Upper lobe of right lung (tissue), 1 donor: ENCODE data around the gene DUSP23. TPM values are rescaled to one million over a fixed set of nuclear protein-coding genes. Genes with fewer than 3 reads are reported as not detected.

ENCODE experiments used
- ATAC-seq: fragments of 200-7000 bp; cut with Tn5 transposase; one replicate; pipeline ENCODE4 v1.9.1; 2020; ENCODE audit warnings: mild to moderate bottlenecking, moderate library complexity
- DNase-seq: peaks from one replicate; pipeline ENCODE4 v3.0.0-alpha.2; 2020
- H3K27ac ChIP-seq: fragments of 200-600 bp; one replicate; pipeline ENCODE4 v1.8.0; 2022
- H3K27me3 ChIP-seq: fragments of 200-600 bp; one replicate; pipeline ENCODE4 v1.8.0; 2022; ENCODE audit warnings: mild to moderate bottlenecking
- H3K36me3 ChIP-seq: fragments of 200-600 bp; one replicate; pipeline ENCODE4 v1.8.0; 2022
- H3K4me1 ChIP-seq: fragments of 200-600 bp; one replicate; pipeline ENCODE4 v1.8.0; 2022
- H3K4me3 ChIP-seq: fragments of 200-600 bp; one replicate; pipeline ENCODE4 v1.8.0; 2022; ENCODE audit warnings: mild to moderate bottlenecking
- H3K9me3 ChIP-seq: fragments of 200-600 bp; one replicate; pipeline ENCODE4 v1.8.0; 2022
- intact Hi-C: fragments of 100-400 bp; cut with DNase I; formaldehyde crosslinking; loops from one replicate; pipeline ENCODE4 v1.11.0; 2022
- total RNA-seq: library from RNA; stranded (reverse); fragmentation: NEBNext Ultra II Directional; extraction: Animal tissue kit (Norgen Biotek cat#: 25700); gene quantifications from one replicate; pipeline ENCODE4 v1.2.1, GENCODE V29; 2021
- TF ChIP-seq, protein P1 (sequence below): fragments of 200-600 bp; IDR thresholded peaks from one replicate; pipeline ENCODE4 v1.8.0; 2022; ENCODE audit warnings: antibody characterized with exemption
- donor health status: DM: no; HTN: yes; CAD: no; lungs with severe emphysema.

Gene DUSP23
- total RNA-seq, 1 donor from 2014 or later: 71.1 TPM

DNA sequence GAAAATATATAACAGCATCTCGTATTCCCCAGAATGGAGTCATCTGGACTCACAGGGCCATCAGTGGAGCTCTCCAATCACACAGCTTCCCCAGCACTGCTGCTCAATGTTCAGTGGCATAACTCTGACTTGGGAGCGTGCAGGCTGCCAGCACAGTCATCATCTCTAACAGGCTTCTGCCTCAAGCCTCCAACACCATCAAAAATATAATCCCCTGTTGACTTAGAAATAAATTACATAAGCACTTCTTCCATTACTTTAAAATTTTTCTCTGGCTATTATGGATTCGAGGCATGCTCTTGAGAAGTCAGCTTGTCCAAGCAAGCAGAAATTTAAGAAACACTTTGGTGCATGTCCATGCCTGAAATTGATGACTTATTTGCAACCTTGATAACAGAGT lies 6.2 kb downstream of the DUSP23 start:
- no peak for DNase-seq
- Histone ChIP-seq H3K27ac (no peak overlapping the region), H3K27me3 (no peaks in the 10 kb centered on the region), H3K4me1 (peaks cover 3% of the 10 kb centered on the region), H3K36me3 (no peaks in the 10 kb centered on the region), H3K4me3 (no peak overlapping the region), H3K9me3 (no peaks in the 10 kb centered on the region)
- TF ChIP-seq, protein P1, sequence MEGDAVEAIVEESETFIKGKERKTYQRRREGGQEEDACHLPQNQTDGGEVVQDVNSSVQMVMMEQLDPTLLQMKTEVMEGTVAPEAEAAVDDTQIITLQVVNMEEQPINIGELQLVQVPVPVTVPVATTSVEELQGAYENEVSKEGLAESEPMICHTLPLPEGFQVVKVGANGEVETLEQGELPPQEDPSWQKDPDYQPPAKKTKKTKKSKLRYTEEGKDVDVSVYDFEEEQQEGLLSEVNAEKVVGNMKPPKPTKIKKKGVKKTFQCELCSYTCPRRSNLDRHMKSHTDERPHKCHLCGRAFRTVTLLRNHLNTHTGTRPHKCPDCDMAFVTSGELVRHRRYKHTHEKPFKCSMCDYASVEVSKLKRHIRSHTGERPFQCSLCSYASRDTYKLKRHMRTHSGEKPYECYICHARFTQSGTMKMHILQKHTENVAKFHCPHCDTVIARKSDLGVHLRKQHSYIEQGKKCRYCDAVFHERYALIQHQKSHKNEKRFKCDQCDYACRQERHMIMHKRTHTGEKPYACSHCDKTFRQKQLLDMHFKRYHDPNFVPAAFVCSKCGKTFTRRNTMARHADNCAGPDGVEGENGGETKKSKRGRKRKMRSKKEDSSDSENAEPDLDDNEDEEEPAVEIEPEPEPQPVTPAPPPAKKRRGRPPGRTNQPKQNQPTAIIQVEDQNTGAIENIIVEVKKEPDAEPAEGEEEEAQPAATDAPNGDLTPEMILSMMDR: no peak
- no peak for ATAC-seq
- intact Hi-C loops: no loop called here

DNA sequence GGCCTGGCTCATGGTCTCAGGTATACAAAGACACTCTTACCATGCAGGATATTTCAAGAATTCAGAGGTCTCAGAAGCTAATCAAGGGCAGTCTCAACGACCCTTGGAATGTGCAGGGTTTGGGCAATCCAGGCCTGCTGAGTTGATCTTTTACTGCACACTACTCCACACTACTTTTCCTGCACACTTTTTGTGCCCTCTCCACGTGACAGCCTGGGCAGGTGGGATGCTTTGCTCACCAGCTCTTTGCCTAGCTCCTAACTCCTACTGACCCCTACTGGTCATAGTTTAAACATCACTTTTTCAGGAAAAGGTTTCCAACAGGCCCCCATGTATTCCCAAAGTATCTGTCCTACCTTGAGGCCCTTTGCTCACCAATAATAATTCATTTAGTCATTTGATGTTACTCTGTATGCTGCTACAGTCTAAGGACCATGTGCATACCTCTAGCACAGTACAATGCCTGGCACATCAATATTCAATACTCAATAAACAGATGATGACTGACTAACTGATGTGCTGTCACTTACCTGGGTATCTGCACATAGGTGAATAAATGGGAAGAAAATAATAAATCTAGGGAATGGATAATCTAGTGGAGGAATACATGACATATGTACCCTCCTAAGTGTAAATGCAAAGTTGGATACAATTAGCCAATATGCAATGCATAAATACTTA lies 9.6 kb downstream of the DUSP23 start:
- no peaks in the 10 kb centered on the region for H3K36me3 ChIP-seq
- intact Hi-C loops: no loop called here
- ATAC-seq (peak; percentile 87), DNase-seq (no peak)
- TF ChIP-seq, protein P1: peak; percentile 62
- no peaks in the 10 kb centered on the region for H3K4me1 ChIP-seq
- H3K27me3 ChIP-seq: no peaks in the 10 kb centered on the region
- H3K9me3 ChIP-seq: no peaks in the 10 kb centered on the region
- no peak overlapping the region for H3K27ac ChIP-seq
- H3K4me3 ChIP-seq: no peak overlapping the region

DNA sequence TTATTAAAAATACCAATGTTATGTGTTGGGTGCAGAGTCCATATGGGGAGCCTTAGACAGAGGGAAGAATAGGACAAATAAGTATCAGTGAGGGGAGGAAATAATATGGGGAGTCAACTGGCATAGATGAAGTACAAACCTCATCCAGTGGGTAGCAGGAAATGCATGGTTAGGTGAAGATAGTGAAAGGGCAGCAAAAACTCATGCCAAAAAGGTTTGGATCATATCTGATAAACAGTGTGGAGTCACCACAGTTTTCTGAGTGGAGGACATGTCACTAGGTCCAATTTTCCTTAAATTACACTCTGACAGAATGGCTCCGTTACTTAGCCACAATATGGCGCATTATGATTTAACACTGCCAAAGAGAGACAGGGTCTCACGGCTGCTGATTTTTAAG lies 10.3 kb downstream of the DUSP23 start:
- ATAC-seq: no peak
- H3K9me3 ChIP-seq: no peaks in the 10 kb centered on the region
- intact Hi-C loops: no loop called here

DNA sequence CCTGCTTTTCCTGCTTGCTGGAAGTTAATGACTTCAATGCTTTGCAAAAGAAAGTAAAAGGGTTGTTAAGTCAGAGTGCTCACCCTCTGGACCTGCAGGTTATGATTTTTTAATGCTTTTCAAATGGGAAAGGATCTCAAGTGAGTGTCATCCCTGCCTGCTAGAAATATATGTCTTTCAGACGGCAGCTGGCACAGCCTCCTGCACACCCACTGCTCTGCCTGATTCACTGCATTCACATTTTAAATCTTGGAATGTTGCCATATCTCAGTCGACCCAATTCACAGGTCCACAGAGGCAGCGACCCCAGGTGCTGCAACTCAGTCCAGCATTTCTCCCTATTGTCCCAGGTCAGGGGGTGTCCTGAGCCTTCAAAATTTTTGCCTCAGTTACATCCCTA lies 10.7 kb downstream of the DUSP23 start:
- no peaks in the 10 kb centered on the region for H3K9me3 ChIP-seq
- DNase-seq (no peak), ATAC-seq (no peak)
- H3K27ac ChIP-seq: no peak overlapping the region
- no peaks in the 10 kb centered on the region for H3K36me3 ChIP-seq
- no peaks in the 10 kb centered on the region for H3K27me3 ChIP-seq
- intact Hi-C loops: no loop called here
- TF ChIP-seq, protein P1: no peak
- no peak overlapping the region for H3K4me3 ChIP-seq
- H3K4me1 ChIP-seq: no peaks in the 10 kb centered on the region

More for the DNA sequence above, 10.3 kb downstream of the DUSP23 start:
- Histone ChIP-seq H3K27ac (no peak overlapping the region), H3K4me1 (no peaks in the 10 kb centered on the region), H3K36me3 (no peaks in the 10 kb centered on the region), H3K4me3 (no peak overlapping the region), H3K27me3 (no peaks in the 10 kb centered on the region)
- TF ChIP-seq, protein P1: no peak
- no peak for DNase-seq

DNA sequence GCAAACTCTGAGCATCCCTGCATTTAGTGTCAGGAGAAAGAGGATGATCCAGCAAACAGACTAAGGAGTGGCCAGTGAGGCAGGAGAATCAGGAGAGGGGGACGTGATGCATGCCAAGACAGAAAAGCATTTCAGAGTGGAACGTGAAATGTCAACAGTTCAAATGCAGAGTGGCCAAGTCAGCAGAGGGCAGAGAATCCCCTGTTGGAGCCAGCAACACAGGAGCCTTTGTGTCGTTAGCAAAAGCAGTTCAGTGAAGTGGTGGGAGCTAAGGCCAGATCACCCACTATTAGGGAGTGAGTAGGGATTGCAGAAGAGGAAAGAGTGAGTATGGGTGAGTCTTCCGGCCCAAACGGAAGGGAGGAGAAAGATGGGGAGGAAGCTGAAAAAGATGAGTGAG lies 14.8 kb downstream of the DUSP23 start:
- TF ChIP-seq, protein P1: no peak
- Histone ChIP-seq H3K27ac (no peak overlapping the region), H3K4me3 (no peak overlapping the region), H3K4me1 (no peaks in the 10 kb centered on the region), H3K36me3 (no peaks in the 10 kb centered on the region), H3K9me3 (no peaks in the 10 kb centered on the region), H3K27me3 (no peaks in the 10 kb centered on the region)
- DNase-seq (no peak), ATAC-seq (no peak)
- intact Hi-C loops: loop anchor here (5.0 kb wide), 1 partner anchor 97 kb away; no protein-coding TSS in a partner anchor
